ENCODE data around the gene KRTAP5-2. TPM values are rescaled to one million over a fixed set of nuclear protein-coding genes. Genes with fewer than 3 reads are reported as not detected.

KRTAP5-2 gene
- total and polyA plus RNA-seq, 8 donors = not detected

DNA sequence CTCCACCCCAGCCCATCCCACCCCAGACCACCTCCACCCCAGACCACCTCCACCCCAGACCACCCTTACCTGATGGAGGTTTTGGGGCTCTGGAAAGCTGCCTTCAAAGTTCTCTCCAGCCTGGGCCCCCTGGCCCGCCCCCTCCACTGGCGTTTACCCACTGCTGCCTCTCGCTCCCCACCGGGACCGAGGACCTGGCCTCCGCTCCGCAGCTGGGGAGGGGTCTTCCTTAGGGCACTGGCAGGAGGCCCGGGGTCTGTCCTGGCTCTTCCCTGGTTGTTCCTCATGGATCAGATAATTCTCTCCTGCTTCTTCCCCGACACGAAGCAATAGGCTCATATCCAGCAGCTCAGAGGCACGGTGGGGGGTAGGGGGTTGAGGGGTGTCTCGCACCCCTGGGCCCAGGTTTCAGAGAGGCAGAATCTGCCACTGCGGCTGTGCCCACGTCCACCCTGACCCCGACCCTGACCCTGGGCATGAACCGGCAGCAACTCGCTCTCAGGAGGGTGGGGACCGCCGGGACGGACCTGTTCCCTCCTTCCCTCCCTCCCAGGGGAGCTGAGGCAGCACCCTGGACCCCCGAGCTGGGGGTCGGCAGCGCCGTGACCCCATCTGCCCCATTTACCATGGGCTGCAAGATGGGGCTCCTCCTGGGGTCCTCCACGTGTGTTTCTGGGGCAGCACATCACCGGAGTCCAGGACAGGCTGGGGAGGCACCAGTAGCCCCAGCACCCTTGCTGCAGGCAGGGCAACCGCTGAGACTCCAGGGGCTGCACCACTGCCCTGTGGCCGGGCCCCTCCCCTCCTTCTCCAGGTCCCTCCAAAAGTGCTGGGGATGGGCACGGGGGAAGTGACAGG is 44.4 kb upstream of the KRTAP5-2 start:
- Histone ChIP-seq H3K36me3 (no peaks in the 10 kb centered on the region), H3K27me3 (peaks cover 0 to 48% of the 10 kb centered on the region in 2 donors), H3K4me1 (peaks cover 0 to 11% of the 10 kb centered on the region in 2 donors), H3K4me3 (no peak overlapping the region), H3K9me3 (no peaks in the 10 kb centered on the region), H3K27ac (no peak overlapping the region)
- DNase-seq (peak in 1 of 4 donors; percentile 66), ATAC-seq (no peak)
- intact Hi-C loops (cut with DNase I) = no loop called here
- TF ChIP-seq, protein P1, sequence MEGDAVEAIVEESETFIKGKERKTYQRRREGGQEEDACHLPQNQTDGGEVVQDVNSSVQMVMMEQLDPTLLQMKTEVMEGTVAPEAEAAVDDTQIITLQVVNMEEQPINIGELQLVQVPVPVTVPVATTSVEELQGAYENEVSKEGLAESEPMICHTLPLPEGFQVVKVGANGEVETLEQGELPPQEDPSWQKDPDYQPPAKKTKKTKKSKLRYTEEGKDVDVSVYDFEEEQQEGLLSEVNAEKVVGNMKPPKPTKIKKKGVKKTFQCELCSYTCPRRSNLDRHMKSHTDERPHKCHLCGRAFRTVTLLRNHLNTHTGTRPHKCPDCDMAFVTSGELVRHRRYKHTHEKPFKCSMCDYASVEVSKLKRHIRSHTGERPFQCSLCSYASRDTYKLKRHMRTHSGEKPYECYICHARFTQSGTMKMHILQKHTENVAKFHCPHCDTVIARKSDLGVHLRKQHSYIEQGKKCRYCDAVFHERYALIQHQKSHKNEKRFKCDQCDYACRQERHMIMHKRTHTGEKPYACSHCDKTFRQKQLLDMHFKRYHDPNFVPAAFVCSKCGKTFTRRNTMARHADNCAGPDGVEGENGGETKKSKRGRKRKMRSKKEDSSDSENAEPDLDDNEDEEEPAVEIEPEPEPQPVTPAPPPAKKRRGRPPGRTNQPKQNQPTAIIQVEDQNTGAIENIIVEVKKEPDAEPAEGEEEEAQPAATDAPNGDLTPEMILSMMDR (IDR thresholded peaks at IDR 0.05) = no peak

DNA sequence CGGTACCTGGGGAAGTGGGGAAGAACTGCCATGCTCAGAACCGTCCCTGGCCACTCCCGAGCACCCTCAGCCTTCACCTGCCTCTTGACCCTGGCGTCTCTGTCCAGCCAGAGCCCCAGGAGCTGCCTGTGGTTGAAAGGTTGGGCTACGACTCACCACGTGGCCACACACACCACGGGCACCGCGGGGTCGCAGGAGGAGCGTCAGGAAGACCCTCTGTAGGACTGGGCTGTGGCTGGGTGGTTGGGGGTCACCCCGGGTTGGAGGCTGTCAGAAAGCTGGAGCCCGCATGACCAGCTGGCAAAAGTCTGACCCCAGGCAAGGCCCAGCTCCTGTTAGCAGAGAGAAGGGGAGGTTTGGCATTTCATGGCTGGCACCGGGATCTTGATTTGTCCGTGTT is 43.0 kb upstream of the KRTAP5-2 start:
- TF ChIP-seq, protein P1 (IDR thresholded peaks at IDR 0.05) = no peak
- intact Hi-C loops (cut with DNase I) = no loop called here
- H3K27ac ChIP-seq = no peak overlapping the region
- ATAC-seq = no peak
- no peaks in the 10 kb centered on the region for H3K36me3 ChIP-seq
- H3K4me1 ChIP-seq = peaks cover 0 to 11% of the 10 kb centered on the region in 2 donors
- no peak overlapping the region for H3K4me3 ChIP-seq
- peaks cover 0 to 48% of the 10 kb centered on the region in 2 donors for H3K27me3 ChIP-seq
- no peaks in the 10 kb centered on the region for H3K9me3 ChIP-seq
- DNase-seq = peak in 1 of 4 donors; percentile 61

DNA sequence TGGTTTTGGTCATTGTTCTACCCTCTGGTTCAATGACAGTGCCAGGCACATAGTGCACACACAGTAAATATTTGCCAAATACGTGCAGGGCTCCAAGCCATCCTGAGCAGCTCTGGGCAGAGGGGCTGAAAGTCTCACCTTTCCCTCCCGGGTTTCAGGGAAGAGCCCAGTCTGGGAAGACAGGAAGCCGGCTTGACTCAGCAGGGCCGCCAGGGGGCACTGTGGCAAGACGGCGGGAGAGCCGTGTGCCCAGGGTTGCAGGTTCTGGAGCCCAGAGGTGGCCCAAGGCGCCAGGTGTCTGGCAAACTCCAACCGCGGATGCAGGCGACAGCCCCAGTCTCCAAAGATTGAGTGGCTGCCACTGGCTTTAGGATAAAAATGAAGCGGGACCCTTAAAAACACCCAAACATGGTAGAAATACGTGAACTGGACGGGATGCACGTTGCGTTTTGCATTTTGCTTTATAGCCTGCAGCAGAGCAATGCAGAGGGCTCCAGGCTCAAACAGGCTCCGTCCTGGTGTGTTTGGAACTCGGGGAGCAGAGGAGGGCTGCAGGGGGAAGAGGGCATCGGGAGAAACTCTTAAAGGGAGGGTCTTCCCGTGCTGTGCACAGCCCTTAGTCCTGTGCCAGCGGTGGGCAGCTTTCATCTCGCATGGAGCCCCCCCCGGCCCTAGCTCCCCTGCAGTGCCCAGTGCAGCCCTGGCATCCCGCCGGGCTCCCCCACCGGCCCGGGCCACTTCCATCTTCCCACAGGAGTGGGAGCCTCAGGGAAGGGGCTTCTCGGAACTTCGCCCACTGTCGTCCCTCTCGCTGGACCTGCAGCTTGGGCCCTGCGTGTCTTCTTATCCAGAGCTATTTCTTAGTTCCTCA is 42.2 kb upstream of the KRTAP5-2 start:
- peaks cover 0 to 48% of the 10 kb centered on the region in 2 donors for H3K27me3 ChIP-seq
- DNase-seq = peak in 1 of 4 donors; percentile 87
- TF ChIP-seq, protein P1 (IDR thresholded peaks at IDR 0.05) = peak; percentile 80 to 84
- H3K36me3 ChIP-seq = no peaks in the 10 kb centered on the region
- intact Hi-C loops (cut with DNase I) = no loop called here
- H3K4me3 ChIP-seq = no peak overlapping the region
- H3K4me1 ChIP-seq = peaks cover 0 to 11% of the 10 kb centered on the region in 2 donors
- no peaks in the 10 kb centered on the region for H3K9me3 ChIP-seq
- peak; percentile 88 for ATAC-seq
- H3K27ac ChIP-seq = no peak overlapping the region

DNA sequence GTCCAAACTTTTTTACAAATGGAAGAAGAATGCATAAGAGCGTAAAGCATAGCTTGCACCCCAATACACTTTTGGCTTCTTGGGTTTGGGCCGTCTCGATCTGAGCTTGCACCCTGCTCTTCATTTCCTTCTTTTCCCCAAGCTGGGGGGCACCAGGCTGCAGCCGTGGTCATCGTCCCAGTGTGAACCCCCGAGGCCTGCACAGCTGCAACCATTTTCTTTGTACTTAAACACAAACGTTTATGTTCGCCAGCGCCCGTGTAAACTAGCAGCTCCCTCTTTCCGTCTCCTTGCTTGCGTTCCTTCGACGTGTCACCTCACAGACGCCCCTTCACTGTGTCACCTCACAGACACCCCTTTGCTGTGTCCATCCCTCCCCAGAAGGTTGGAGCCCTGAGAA is 41.6 kb upstream of the KRTAP5-2 start:
- Histone ChIP-seq H3K4me3 (no peak overlapping the region), H3K9me3 (no peaks in the 10 kb centered on the region), H3K36me3 (no peaks in the 10 kb centered on the region), H3K27ac (no peak overlapping the region), H3K27me3 (peaks cover 0 to 44% of the 10 kb centered on the region in 2 donors), H3K4me1 (peaks cover 0 to 11% of the 10 kb centered on the region in 2 donors)
- TF ChIP-seq, protein P1 (IDR thresholded peaks at IDR 0.05) = no peak
- ATAC-seq = no peak
- no peak for DNase-seq
- intact Hi-C loops (cut with DNase I) = no loop called here

Measured in left lung (tissue), 10 donors.